Measurements from ENCODE around the gene NCAM1. TPM values are rescaled to one million over a fixed set of nuclear protein-coding genes. Genes with fewer than 3 reads are reported as not detected.

Gene NCAM1
- total RNA-seq, 1 donor from 2014 or later: 27.3 TPM

GRCh38 chr11:113134626-113135025 lies 173.4 kb downstream of the NCAM1 start:
- Mint-ChIP-seq H3K4me3 (ENCODE audit: low read depth) (no peak overlapping the region), H3K9me3 (ENCODE audit: low read depth) (no peaks in the 10 kb centered on the region), H3K4me1 (ENCODE audit: low read depth) (peaks cover 13% of the 10 kb centered on the region), H3K27me3 (peaks cover 5% of the 10 kb centered on the region), H3K36me3 (ENCODE audit: insufficient read depth) (no peaks in the 10 kb centered on the region), H3K27ac (no peak overlapping the region)
- TF ChIP-seq CTCF (IDR thresholded peaks at IDR 0.05; ENCODE audit: unreplicated experiment): no peak
- DNase-seq (ENCODE audit: low spot score, unreplicated experiment): no peak

GRCh38 chr11:113137713-113138529 lies 176.7 kb downstream of the NCAM1 start:
- Mint-ChIP-seq H3K4me1 (ENCODE audit: low read depth) (peaks cover 13% of the 10 kb centered on the region), H3K4me3 (ENCODE audit: low read depth) (no peak overlapping the region), H3K9me3 (ENCODE audit: low read depth) (no peaks in the 10 kb centered on the region), H3K27ac (no peak overlapping the region), H3K36me3 (ENCODE audit: insufficient read depth) (no peaks in the 10 kb centered on the region), H3K27me3 (peaks cover 5% of the 10 kb centered on the region)
- TF ChIP-seq CTCF (IDR thresholded peaks at IDR 0.05; ENCODE audit: unreplicated experiment): no peak
- DNase-seq (ENCODE audit: low spot score, unreplicated experiment): no peak

GRCh38 chr11:113138731-113139130 lies 177.5 kb downstream of the NCAM1 start:
- H3K4me1 Mint-ChIP-seq (ENCODE audit: low read depth): peaks cover 16% of the 10 kb centered on the region
- no peak for DNase-seq (ENCODE audit: low spot score, unreplicated experiment)
- no peak for TF ChIP-seq CTCF (IDR thresholded peaks at IDR 0.05; ENCODE audit: unreplicated experiment)
- peaks cover 5% of the 10 kb centered on the region for H3K27me3 Mint-ChIP-seq
- H3K4me3 Mint-ChIP-seq (ENCODE audit: low read depth): no peak overlapping the region
- no peaks in the 10 kb centered on the region for H3K36me3 Mint-ChIP-seq (ENCODE audit: insufficient read depth)
- no peaks in the 10 kb centered on the region for H3K9me3 Mint-ChIP-seq (ENCODE audit: low read depth)
- H3K27ac Mint-ChIP-seq: no peak overlapping the region

- Mint-ChIP-seq H3K9me3 (ENCODE audit: low read depth) (no peaks in the 10 kb centered on the region), H3K36me3 (ENCODE audit: insufficient read depth) (no peaks in the 10 kb centered on the region), H3K4me1 (ENCODE audit: low read depth) (peaks cover 14% of the 10 kb centered on the region), H3K27me3 (no peaks in the 10 kb centered on the region), H3K4me3 (ENCODE audit: low read depth) (no peak overlapping the region), H3K27ac (no peak overlapping the region)
- DNase-seq (ENCODE audit: low spot score, unreplicated experiment): no peak
- no peak for TF ChIP-seq CTCF (IDR thresholded peaks at IDR 0.05; ENCODE audit: unreplicated experiment)
These were observed 179.8 kb downstream of the NCAM1 start for GRCh38 chr11:113141010-113141409.

GRCh38 chr11:113142508-113142907 lies 181.3 kb downstream of the NCAM1 start:
- TF ChIP-seq CTCF (IDR thresholded peaks at IDR 0.05; ENCODE audit: unreplicated experiment): no peak
- Mint-ChIP-seq H3K36me3 (ENCODE audit: insufficient read depth) (no peaks in the 10 kb centered on the region), H3K27ac (no peak overlapping the region), H3K4me1 (ENCODE audit: low read depth) (peaks cover 18% of the 10 kb centered on the region), H3K4me3 (ENCODE audit: low read depth) (no peak overlapping the region), H3K27me3 (no peaks in the 10 kb centered on the region), H3K9me3 (ENCODE audit: low read depth) (no peaks in the 10 kb centered on the region)
- DNase-seq (ENCODE audit: low spot score, unreplicated experiment): no peak

Measured in progenitor cell of endocrine pancreas (in vitro differentiated cells).